Mucosa of stomach (tissue), 1 donor: ENCODE results near the gene XYLT2.

Experiments
- H3K27me3 ChIP-seq: one replicate; pipeline ENCODE4 v1.7.0; 2013; ENCODE audit warnings: mild to moderate bottlenecking, low read length; ENCODE audit not compliant: control insufficient read depth, insufficient read depth
- H3K36me3 ChIP-seq: one replicate; pipeline ENCODE4 v1.7.0; 2013; ENCODE audit warnings: low read length; ENCODE audit not compliant: control insufficient read depth, insufficient read depth
- H3K4me1 ChIP-seq: one replicate; pipeline ENCODE4 v1.7.0; 2013; ENCODE audit warnings: mild to moderate bottlenecking, low read length; ENCODE audit not compliant: control insufficient read depth, insufficient read depth
- H3K4me3 ChIP-seq: one replicate; pipeline ENCODE4 v1.7.0; 2013; ENCODE audit warnings: low read length
- H3K9ac ChIP-seq: one replicate; pipeline ENCODE4 v1.7.0; 2013; ENCODE audit warnings: mild to moderate bottlenecking, low read length, moderate library complexity
- H3K9me3 ChIP-seq: one replicate; pipeline ENCODE4 v1.7.0; 2013; ENCODE audit warnings: mild to moderate bottlenecking, low read length, moderate library complexity; ENCODE audit not compliant: control insufficient read depth
- donor health status: Pancreatic carcinoma.

The XYLT2 gene

GRCh38 chr17:50344731-50345365 is 1.1 kb upstream of the XYLT2 start:
- Histone ChIP-seq H3K27me3 (no peaks in the 10 kb centered on the region), H3K9me3 (no peaks in the 10 kb centered on the region), H3K9ac (no peak overlapping the region), H3K36me3 (no peaks in the 10 kb centered on the region), H3K4me1 (peaks cover 33% of the 10 kb centered on the region), H3K4me3 (no peak overlapping the region)

GRCh38 chr17:50346313-50347116 is 589 bp downstream of the XYLT2 start:
- Histone ChIP-seq H3K9me3 (no peaks in the 10 kb centered on the region), H3K36me3 (no peaks in the 10 kb centered on the region), H3K27me3 (no peaks in the 10 kb centered on the region), H3K4me3 (peak overlapping the region; percentile 66), H3K4me1 (peaks cover 33% of the 10 kb centered on the region), H3K9ac (peak overlapping the region; percentile 81)

- Histone ChIP-seq H3K4me1 (peaks cover 33% of the 10 kb centered on the region), H3K27me3 (no peaks in the 10 kb centered on the region), H3K36me3 (no peaks in the 10 kb centered on the region), H3K9ac (peak overlapping the region; percentile 81), H3K9me3 (no peaks in the 10 kb centered on the region), H3K4me3 (peak overlapping the region; percentile 66)
Observed at GRCh38 chr17:50347117-50347893, 1.4 kb downstream of the XYLT2 start.

- H3K9me3 ChIP-seq: no peaks in the 10 kb centered on the region
- no peak overlapping the region for H3K4me3 ChIP-seq
- H3K9ac ChIP-seq: no peak overlapping the region
- no peaks in the 10 kb centered on the region for H3K36me3 ChIP-seq
- no peaks in the 10 kb centered on the region for H3K27me3 ChIP-seq
- H3K4me1 ChIP-seq: peaks cover 33% of the 10 kb centered on the region
Observed at GRCh38 chr17:50347894-50348291, 2.0 kb downstream of the XYLT2 start.

GRCh38 chr17:50348522-50349242 is 2.8 kb downstream of the XYLT2 start:
- H3K36me3 ChIP-seq: no peaks in the 10 kb centered on the region
- H3K4me3 ChIP-seq: no peak overlapping the region
- H3K9me3 ChIP-seq: no peaks in the 10 kb centered on the region
- H3K9ac ChIP-seq: no peak overlapping the region
- H3K4me1 ChIP-seq: peaks cover 33% of the 10 kb centered on the region
- H3K27me3 ChIP-seq: no peaks in the 10 kb centered on the region

GRCh38 chr17:50349243-50349600 is 3.3 kb downstream of the XYLT2 start:
- H3K4me1 ChIP-seq: peaks cover 33% of the 10 kb centered on the region
- H3K9me3 ChIP-seq: no peaks in the 10 kb centered on the region
- no peak overlapping the region for H3K9ac ChIP-seq
- no peaks in the 10 kb centered on the region for H3K27me3 ChIP-seq
- H3K36me3 ChIP-seq: no peaks in the 10 kb centered on the region
- no peak overlapping the region for H3K4me3 ChIP-seq

GRCh38 chr17:50350733-50351132 is 4.8 kb downstream of the XYLT2 start:
- H3K4me3 ChIP-seq: no peak overlapping the region

GRCh38 chr17:50352072-50352692 is 6.3 kb downstream of the XYLT2 start:
- H3K4me1 ChIP-seq: peaks cover 20% of the 10 kb centered on the region
- peaks cover 16% of the 10 kb centered on the region for H3K36me3 ChIP-seq
- H3K9me3 ChIP-seq: no peaks in the 10 kb centered on the region
- no peaks in the 10 kb centered on the region for H3K27me3 ChIP-seq
- H3K9ac ChIP-seq: no peak overlapping the region
- no peak overlapping the region for H3K4me3 ChIP-seq

More at GRCh38 chr17:50350733-50351132, 4.8 kb downstream of the XYLT2 start:
- H3K36me3 ChIP-seq: peaks cover 3% of the 10 kb centered on the region
- no peaks in the 10 kb centered on the region for H3K27me3 ChIP-seq
- no peak overlapping the region for H3K9ac ChIP-seq
- peaks cover 26% of the 10 kb centered on the region for H3K4me1 ChIP-seq
- H3K9me3 ChIP-seq: no peaks in the 10 kb centered on the region

- H3K9me3 ChIP-seq: no peaks in the 10 kb centered on the region
- H3K36me3 ChIP-seq: peaks cover 19% of the 10 kb centered on the region
- no peak overlapping the region for H3K4me3 ChIP-seq
- no peaks in the 10 kb centered on the region for H3K27me3 ChIP-seq
- peaks cover 13% of the 10 kb centered on the region for H3K4me1 ChIP-seq
- H3K9ac ChIP-seq: no peak overlapping the region
Observed at GRCh38 chr17:50352693-50353599, 7.0 kb downstream of the XYLT2 start.

- no peaks in the 10 kb centered on the region for H3K9me3 ChIP-seq
- H3K4me1 ChIP-seq: peaks cover 5% of the 10 kb centered on the region
- H3K4me3 ChIP-seq: no peak overlapping the region
- H3K9ac ChIP-seq: no peak overlapping the region
- no peaks in the 10 kb centered on the region for H3K27me3 ChIP-seq
- H3K36me3 ChIP-seq: peaks cover 20% of the 10 kb centered on the region
Observed at GRCh38 chr17:50353600-50354195, 7.8 kb downstream of the XYLT2 start.
